Karpas-422 (cell line): ENCODE measurements around the gene TRIM47. TPM values are rescaled to one million over a fixed set of nuclear protein-coding genes. Genes with fewer than 3 reads are reported as not detected.

ENCODE experiments used
- DNase-seq: peaks from one replicate; pipeline ENCODE4 v3.0.0-alpha.2; 2015
- H2AFZ ChIP-seq: fragments of 200-600 bp; sonication (generic); 2 replicates; pipeline ENCODE4 v1.6.1; 2014; ENCODE audit warnings: antibody characterized with exemption, low read length, mixed read lengths
- H3K27ac ChIP-seq: fragments of 200-600 bp; sonication (generic); 2 replicates; pipeline ENCODE4 v1.5.1; 2014; ENCODE audit warnings: mild to moderate bottlenecking, low read length, moderate library complexity
- H3K27me3 ChIP-seq: fragments of 200-600 bp; sonication (generic); 2 replicates; pipeline ENCODE4 v1.6.1; 2014; ENCODE audit warnings: low read length, mixed read lengths
- H3K36me3 ChIP-seq: fragments of 200-600 bp; sonication (generic); 2 replicates; pipeline ENCODE4 v1.6.1; 2014; ENCODE audit warnings: low read length, mixed read lengths; ENCODE audit not compliant: insufficient read depth
- H3K4me1 ChIP-seq: fragments of 200-600 bp; sonication (generic); 2 replicates; pipeline ENCODE4 v1.6.1; 2014; ENCODE audit warnings: mild to moderate bottlenecking, low read length, mixed read lengths
- H3K4me2 ChIP-seq: fragments of 200-600 bp; sonication (generic); 2 replicates; pipeline ENCODE4 v1.6.1; 2014; ENCODE audit warnings: low read length, low read depth, mild to moderate bottlenecking; ENCODE audit not compliant: poor library complexity, severe bottlenecking
- H3K4me3 ChIP-seq: fragments of 200-600 bp; sonication (generic); 2 replicates; pipeline ENCODE4 v1.5.1; 2014; ENCODE audit warnings: mild to moderate bottlenecking, antibody characterized with exemption, low read length, mixed read lengths
- H3K79me2 ChIP-seq: fragments of 200-600 bp; sonication (generic); 2 replicates; pipeline ENCODE4 v1.6.1; 2014; ENCODE audit warnings: mild to moderate bottlenecking, low read length, mixed read lengths
- H3K9ac ChIP-seq: fragments of 200-600 bp; sonication (generic); 2 replicates; pipeline ENCODE4 v1.6.0; 2014; ENCODE audit warnings: low read length
- H3K9me2 ChIP-seq: fragments of 200-600 bp; sonication (generic), shearing (Covaris generic); replicated peaks from 2 replicates; pipeline ENCODE4 v1.6.0; 2014; ENCODE audit warnings: mild to moderate bottlenecking, low read length, moderate library complexity; ENCODE audit not compliant: insufficient read depth
- H3K9me3 ChIP-seq: fragments of 300-700, 200-600 bp; sonication (generic); 2 replicates; pipeline ENCODE4 v1.6.1; 2014; ENCODE audit warnings: low read length, mixed read lengths
- H4K20me1 ChIP-seq: fragments of 200-600 bp; sonication (generic); 2 replicates; pipeline ENCODE4 v1.6.1; 2014; ENCODE audit warnings: mild to moderate bottlenecking, antibody characterized with exemption, low read length, low read depth; ENCODE audit not compliant: insufficient read depth
- total RNA-seq: library from RNA; depleted of rRNA; stranded (reverse); fragments of >200 nt; shearing (Covaris generic); gene quantifications from 2 replicates; pipeline ENCODE4 v1.2.3, GENCODE V29; 2014; ENCODE audit warnings: low replicate concordance

Gene TRIM47
- total RNA-seq, 1 experiment from 2014 or later: 7.9 TPM

GRCh38 chr17:75902406-75902805 lies 24.0 kb upstream of the TRIM47 start:
- no peak for DNase-seq
- H3K4me2 ChIP-seq: no peak overlapping the region
- H3K79me2 ChIP-seq: peaks cover 19% of the 10 kb centered on the region
- no peaks in the 10 kb centered on the region for H3K9me2 ChIP-seq
- H3K4me1 ChIP-seq: peaks cover 16% of the 10 kb centered on the region
- no peaks in the 10 kb centered on the region for H4K20me1 ChIP-seq
- no peak overlapping the region for H2AFZ ChIP-seq
- H3K4me3 ChIP-seq: no peak overlapping the region
- no peaks in the 10 kb centered on the region for H3K9me3 ChIP-seq
- no peaks in the 10 kb centered on the region for H3K27me3 ChIP-seq
- H3K27ac ChIP-seq: no peak overlapping the region
- peaks cover 15% of the 10 kb centered on the region; the same call in 1 of the 2 replicates for H3K36me3 ChIP-seq
- no peak overlapping the region for H3K9ac ChIP-seq

DNA sequence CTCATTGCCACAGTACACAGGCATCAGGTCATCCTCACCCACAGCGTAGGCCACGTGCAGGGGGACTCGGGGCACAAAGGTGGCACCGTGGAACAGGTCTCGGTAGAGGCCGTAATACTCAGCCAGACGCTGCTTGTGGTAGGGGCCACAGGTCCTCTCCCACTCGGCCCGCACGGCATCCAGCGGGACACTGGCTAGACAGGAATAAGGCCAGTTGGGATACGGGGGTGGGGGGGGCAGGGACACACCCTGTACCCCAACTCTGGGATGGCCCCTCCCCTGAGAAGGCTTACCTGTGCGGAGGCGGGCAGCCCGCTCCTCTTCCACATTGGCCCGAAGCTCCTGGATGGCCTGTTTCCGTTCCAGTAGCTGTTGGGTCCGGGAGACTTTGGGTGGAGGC lies 23.3 kb upstream of the TRIM47 start:
- no peaks in the 10 kb centered on the region for H3K9me3 ChIP-seq
- DNase-seq: no peak
- H3K27me3 ChIP-seq: no peaks in the 10 kb centered on the region
- no peak overlapping the region for H3K9ac ChIP-seq
- peaks cover 21% of the 10 kb centered on the region for H3K4me1 ChIP-seq
- no peak overlapping the region for H2AFZ ChIP-seq
- no peaks in the 10 kb centered on the region for H3K9me2 ChIP-seq
- H3K79me2 ChIP-seq: peaks cover 19% of the 10 kb centered on the region
- H3K27ac ChIP-seq: no peak overlapping the region
- H4K20me1 ChIP-seq: no peaks in the 10 kb centered on the region
- peaks cover 15% of the 10 kb centered on the region; the same call in 1 of the 2 replicates for H3K36me3 ChIP-seq
- no peak overlapping the region for H3K4me2 ChIP-seq
- H3K4me3 ChIP-seq: no peak overlapping the region

DNA sequence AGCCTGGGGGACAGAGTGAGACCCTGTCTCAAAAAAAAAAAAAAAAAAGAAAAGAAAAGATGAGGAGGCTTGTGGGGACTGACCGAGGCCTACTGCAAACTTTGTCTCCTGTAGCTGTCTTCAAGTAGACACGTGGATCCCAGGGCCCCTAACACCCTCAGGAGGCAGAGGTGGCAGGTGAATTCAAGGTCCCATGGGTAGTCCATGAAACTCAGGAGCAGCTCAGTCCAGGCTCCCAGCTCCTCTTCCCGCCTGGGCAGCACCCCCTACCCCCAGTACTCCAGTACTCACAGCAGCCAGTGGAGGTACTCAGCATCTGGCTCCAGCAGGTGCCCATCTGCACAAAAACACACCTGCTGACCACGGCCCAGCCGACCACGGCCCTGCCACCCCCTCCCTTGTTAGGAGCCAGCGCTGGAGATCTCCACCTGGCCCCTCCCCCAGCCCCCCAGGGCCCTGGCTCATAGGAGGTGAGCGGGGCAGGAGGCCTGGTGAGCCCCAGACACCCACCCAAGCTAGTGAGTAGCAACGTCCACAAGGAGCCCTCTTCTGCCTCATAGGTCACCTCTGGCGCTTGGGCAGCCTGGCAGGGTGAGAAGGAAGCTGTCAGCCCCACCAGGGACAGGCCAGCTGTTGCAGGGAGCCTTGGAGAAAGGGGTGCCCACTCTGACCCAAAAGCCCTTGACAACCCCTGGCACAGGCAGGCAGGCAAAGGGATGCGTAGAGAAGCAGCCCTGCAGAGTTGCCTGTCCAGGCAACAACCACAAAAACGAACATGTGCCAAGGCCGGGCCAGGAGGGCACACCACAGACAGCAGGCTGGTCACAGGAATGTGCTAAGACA lies 22.5 kb upstream of the TRIM47 start:
- DNase-seq: no peak
- Histone ChIP-seq H3K79me2 (peaks cover 24% of the 10 kb centered on the region), H3K9me3 (no peaks in the 10 kb centered on the region), H4K20me1 (no peaks in the 10 kb centered on the region), H3K27ac (no peak overlapping the region), H3K4me2 (no peak overlapping the region), H3K36me3 (peaks cover 15% of the 10 kb centered on the region; the same call in 1 of the 2 replicates), H3K27me3 (no peaks in the 10 kb centered on the region), H2AFZ (no peak overlapping the region), H3K9ac (no peak overlapping the region), H3K4me1 (peaks cover 21% of the 10 kb centered on the region), H3K4me3 (no peak overlapping the region), H3K9me2 (no peaks in the 10 kb centered on the region)

DNA sequence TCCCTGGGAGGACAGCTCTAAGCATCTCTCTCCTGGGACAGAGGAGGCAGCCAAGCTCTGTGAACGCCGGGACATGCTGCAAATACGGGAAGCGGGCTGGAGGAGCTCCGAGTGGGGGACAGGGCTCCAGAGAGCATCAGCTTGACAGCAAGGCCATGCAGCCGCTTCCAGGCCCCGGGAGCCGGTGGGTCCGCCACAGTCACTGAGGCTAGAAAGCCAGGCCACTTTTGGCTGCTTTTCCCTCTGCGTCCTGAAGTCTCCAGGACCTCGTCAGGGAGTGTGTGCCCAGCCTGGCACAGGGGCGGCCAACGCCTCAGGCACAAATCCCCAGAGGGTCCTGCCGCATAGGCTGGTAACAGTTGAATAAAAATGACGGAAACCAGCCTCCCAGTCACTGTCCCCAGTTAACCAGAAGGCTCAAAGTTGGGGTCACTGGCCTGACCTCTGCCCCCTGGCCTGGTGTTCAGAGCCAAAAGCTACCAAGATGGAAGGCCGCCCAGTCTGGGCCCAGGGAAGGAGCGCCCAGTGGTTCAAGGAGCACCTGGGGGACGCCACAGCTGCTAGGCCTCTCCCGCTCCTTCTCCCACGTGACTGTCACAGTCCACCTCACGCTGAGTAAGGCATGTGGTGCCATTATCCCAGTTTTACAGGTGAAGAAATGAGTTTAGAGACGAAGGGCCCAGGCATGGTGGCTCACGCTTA lies 21.5 kb upstream of the TRIM47 start:
- H3K27ac ChIP-seq: no peak overlapping the region
- no peak overlapping the region for H3K9ac ChIP-seq
- H3K36me3 ChIP-seq: peaks cover 15% of the 10 kb centered on the region; the same call in 1 of the 2 replicates
- no peaks in the 10 kb centered on the region for H4K20me1 ChIP-seq
- no peak for DNase-seq
- H3K9me3 ChIP-seq: no peaks in the 10 kb centered on the region
- H3K79me2 ChIP-seq: peaks cover 34% of the 10 kb centered on the region
- peaks cover 29% of the 10 kb centered on the region for H3K4me1 ChIP-seq
- no peaks in the 10 kb centered on the region for H3K9me2 ChIP-seq
- no peak overlapping the region for H3K4me3 ChIP-seq
- H3K4me2 ChIP-seq: no peak overlapping the region
- no peak overlapping the region for H2AFZ ChIP-seq
- no peaks in the 10 kb centered on the region for H3K27me3 ChIP-seq

DNA sequence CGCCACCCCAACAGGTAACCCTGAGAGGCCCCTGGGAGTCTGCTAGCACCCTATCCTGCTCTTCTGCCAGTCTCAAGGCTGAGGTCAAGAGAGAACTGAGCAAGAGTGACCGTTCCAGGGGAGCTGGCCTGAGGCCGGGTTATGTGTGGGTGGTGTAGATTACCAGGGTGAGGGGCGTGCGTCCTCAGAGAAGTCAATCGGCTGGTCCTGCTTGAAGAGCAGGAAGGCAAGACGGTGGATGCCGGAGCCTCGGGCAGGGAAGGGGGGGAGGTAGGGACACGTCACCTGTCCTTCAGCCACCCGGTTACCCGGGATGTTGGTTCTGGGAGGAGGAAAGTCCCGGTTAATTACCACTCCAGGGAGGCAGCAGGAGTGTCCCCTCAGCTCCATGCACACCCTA lies 21.0 kb upstream of the TRIM47 start:
- H3K27me3 ChIP-seq: no peaks in the 10 kb centered on the region
- no peak overlapping the region for H2AFZ ChIP-seq
- H3K4me2 ChIP-seq: no peak overlapping the region
- H3K9ac ChIP-seq: no peak overlapping the region
- no peaks in the 10 kb centered on the region for H4K20me1 ChIP-seq
- no peaks in the 10 kb centered on the region for H3K9me3 ChIP-seq
- H3K4me3 ChIP-seq: no peak overlapping the region
- peaks cover 15% of the 10 kb centered on the region; the same call in 1 of the 2 replicates for H3K36me3 ChIP-seq
- peaks cover 38% of the 10 kb centered on the region for H3K79me2 ChIP-seq
- H3K27ac ChIP-seq: no peak overlapping the region
- H3K9me2 ChIP-seq: no peaks in the 10 kb centered on the region
- peaks cover 32% of the 10 kb centered on the region for H3K4me1 ChIP-seq
- no peak for DNase-seq

DNA sequence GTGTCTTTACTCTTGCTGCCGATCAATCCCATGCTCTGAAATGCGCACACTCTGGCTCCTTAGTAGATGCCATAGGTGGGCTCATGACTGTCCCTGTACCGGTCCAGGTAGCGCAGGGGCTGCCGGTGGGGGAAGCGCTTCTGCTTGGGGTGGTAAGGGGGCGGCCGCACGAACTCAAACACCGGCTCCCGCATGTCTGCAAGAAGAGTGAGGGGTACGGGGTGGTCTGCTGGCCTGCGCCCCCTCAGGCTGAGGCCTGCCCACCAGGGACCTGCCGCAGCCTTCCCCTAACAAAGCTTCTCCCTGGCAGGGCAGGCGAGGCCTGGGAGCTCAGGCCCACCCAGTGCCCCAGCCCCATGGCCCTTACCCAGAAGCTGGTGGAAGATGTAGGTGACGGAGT lies 20.4 kb upstream of the TRIM47 start:
- H3K4me1 ChIP-seq: peaks cover 35% of the 10 kb centered on the region
- H3K27me3 ChIP-seq: no peaks in the 10 kb centered on the region
- peaks cover 35% of the 10 kb centered on the region for H3K79me2 ChIP-seq
- no peak for DNase-seq
- H4K20me1 ChIP-seq: no peaks in the 10 kb centered on the region
- H3K9me2 ChIP-seq: no peaks in the 10 kb centered on the region
- H2AFZ ChIP-seq: no peak overlapping the region
- H3K27ac ChIP-seq: no peak overlapping the region
- peaks cover 15% of the 10 kb centered on the region; the same call in 1 of the 2 replicates for H3K36me3 ChIP-seq
- H3K9me3 ChIP-seq: no peaks in the 10 kb centered on the region
- H3K9ac ChIP-seq: no peak overlapping the region
- no peak overlapping the region for H3K4me2 ChIP-seq
- H3K4me3 ChIP-seq: no peak overlapping the region

- Histone ChIP-seq H3K4me1 (peaks cover 29% of the 10 kb centered on the region), H4K20me1 (peaks cover 1% of the 10 kb centered on the region; the same call in 1 of the 2 replicates), H3K9ac (no peak overlapping the region), H3K9me3 (no peaks in the 10 kb centered on the region), H3K4me3 (no peak overlapping the region), H3K27ac (no peak overlapping the region), H3K27me3 (no peaks in the 10 kb centered on the region), H3K9me2 (no peaks in the 10 kb centered on the region), H3K79me2 (peaks cover 28% of the 10 kb centered on the region), H2AFZ (no peak overlapping the region), H3K4me2 (no peak overlapping the region), H3K36me3 (peaks cover 15% of the 10 kb centered on the region; the same call in 1 of the 2 replicates)
- DNase-seq: no peak
These were observed 19.7 kb upstream of the TRIM47 start for GRCh38 chr17:75898065-75898464.
